Measurements from ENCODE around the gene TRIM52. TPM values are rescaled to one million over a fixed set of nuclear protein-coding genes. Genes with fewer than 3 reads are reported as not detected.

TRIM52 gene
- polyA plus RNA-seq, 1 experiment: 8.7 TPM

DNA sequence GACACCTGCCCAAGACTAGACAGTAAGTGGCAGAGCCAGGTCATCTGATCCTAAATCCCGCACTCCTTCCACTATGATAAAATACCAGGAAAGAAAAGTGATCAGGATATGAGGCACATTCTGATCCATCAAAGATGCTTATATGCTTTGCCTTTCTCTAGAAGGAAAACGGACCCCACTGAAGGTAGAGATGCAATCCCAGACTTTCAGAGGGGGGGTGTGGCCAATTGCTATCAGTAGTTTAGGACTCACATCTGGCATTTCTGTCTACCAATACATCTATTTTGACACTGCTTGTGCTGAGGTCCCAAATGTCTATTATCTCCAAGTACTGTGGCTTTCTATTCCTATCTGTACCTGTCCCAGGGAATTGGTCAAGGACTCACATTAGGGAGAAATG is 1.7 kb downstream of the TRIM52 start:
- ChIA-PET POLR2A (no interaction called here), CTCF (no interaction called here)
- Histone ChIP-seq H3K4me3 (ENCODE audit: low read depth, low read length) (peak overlapping the region; percentile 92), H3K9me3 (ENCODE audit: control insufficient read depth, insufficient read depth, low read length) (peaks cover 3% of the 10 kb centered on the region), H3K27ac (ENCODE audit: low read depth, low read length) (no peak overlapping the region), H3K27me3 (ENCODE audit: control insufficient read depth, insufficient read depth, low read length) (no peaks in the 10 kb centered on the region)
- DNase-seq (ENCODE audit: low read depth, low spot score): no peak
- TF ChIP-seq, protein P1, sequence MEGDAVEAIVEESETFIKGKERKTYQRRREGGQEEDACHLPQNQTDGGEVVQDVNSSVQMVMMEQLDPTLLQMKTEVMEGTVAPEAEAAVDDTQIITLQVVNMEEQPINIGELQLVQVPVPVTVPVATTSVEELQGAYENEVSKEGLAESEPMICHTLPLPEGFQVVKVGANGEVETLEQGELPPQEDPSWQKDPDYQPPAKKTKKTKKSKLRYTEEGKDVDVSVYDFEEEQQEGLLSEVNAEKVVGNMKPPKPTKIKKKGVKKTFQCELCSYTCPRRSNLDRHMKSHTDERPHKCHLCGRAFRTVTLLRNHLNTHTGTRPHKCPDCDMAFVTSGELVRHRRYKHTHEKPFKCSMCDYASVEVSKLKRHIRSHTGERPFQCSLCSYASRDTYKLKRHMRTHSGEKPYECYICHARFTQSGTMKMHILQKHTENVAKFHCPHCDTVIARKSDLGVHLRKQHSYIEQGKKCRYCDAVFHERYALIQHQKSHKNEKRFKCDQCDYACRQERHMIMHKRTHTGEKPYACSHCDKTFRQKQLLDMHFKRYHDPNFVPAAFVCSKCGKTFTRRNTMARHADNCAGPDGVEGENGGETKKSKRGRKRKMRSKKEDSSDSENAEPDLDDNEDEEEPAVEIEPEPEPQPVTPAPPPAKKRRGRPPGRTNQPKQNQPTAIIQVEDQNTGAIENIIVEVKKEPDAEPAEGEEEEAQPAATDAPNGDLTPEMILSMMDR (IDR thresholded peaks at IDR 0.05; ENCODE audit: low read depth, low read length): no peak

DNA sequence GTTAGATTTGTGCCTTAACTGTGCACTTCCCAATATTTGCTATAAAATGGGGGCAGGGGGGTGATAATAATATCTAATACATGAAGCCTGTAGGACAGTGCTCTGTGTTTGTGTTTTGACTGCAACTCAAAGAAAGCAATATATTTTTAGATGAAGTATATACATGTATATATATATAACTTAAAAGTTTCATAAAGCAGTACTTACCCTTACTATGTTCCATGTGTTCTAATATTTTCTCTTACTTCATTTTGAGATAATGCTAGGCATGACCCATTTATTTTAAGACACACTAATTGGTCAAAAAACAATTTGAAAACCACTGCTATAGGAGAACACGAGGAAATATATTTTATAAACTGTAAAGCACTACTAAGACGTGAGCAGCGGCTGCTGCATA is 2.4 kb downstream of the TRIM52 start:
- no peak overlapping the region for H3K27ac ChIP-seq (ENCODE audit: low read depth, low read length)
- peaks cover 3% of the 10 kb centered on the region for H3K9me3 ChIP-seq (ENCODE audit: control insufficient read depth, insufficient read depth, low read length)
- TF ChIP-seq, protein P1 (IDR thresholded peaks at IDR 0.05; ENCODE audit: low read depth, low read length): no peak
- POLR2A ChIA-PET: no interaction called here
- H3K4me3 ChIP-seq (ENCODE audit: low read depth, low read length): peak overlapping the region; percentile 92
- CTCF ChIA-PET: no interaction called here
- DNase-seq (ENCODE audit: low read depth, low spot score): no peak
- H3K27me3 ChIP-seq (ENCODE audit: control insufficient read depth, insufficient read depth, low read length): no peaks in the 10 kb centered on the region

DNA sequence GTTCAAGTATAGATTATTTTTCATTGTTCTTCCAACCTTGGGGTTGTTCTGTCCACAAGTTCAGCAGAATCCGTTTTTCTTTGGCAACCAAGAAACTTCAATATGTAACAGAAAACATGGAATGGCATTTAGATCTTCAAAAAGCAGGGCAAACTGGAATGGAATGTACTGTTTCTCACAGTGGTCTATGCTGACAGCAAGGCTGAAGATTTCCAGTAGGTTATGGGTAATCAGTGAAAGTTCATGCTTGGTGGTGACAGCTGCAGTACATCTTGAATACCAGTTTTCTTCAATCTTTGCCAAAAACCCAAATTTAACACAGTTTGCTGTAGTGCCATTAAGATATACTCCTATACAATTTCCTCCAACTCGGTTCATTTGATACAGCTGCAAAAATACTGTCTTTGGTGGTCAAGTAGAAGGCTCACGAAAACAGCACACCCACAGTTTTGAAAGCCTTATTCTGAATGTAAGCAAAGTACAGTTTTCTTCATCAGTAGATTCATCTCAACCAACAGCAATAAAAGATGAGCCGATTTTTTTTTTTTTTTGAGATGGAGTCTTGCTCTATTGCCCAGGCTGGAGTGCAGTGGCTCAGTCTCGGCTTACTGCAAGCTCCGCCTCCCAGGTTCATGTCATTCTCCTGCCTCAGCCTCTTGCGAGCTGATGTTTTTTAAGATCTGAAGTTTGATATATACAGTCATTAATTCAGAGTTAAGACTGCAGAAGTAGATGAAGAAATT is 4.9 kb downstream of the TRIM52 start:
- CTCF ChIA-PET: interaction anchor here (0.6 to 0.8 kb wide), 2 partner anchors 36 to 88 kb away, joined by 3 to 4 read pairs; no protein-coding TSS in a partner anchor
- POLR2A ChIA-PET: interaction anchor here (1.4 kb wide), 1 partner anchor 12 kb away, joined by 3 read pairs; the partner anchor contains the start of gene RACK1
- DNase-seq (ENCODE audit: low read depth, low spot score): no peak

DNA sequence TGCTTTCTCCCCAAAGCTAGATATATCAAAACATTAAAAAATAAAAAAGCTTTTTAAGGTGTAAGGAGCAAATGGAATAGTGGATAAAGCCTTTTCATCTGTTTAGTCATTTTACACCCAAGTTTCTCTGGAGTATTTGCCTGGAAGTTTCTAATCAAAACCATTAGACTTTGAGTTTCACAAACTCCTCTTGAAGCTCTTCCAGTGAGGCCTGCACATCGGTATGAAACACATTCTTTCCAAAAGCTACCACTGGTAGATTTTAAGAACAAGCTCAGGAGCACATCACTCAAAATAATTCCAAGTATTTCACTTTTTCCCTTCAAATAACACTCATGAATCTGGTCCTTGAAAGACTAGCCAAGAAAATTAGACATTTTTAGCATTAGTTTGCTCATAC is 5.7 kb downstream of the TRIM52 start:
- H3K9me3 ChIP-seq (ENCODE audit: control insufficient read depth, insufficient read depth, low read length): no peaks in the 10 kb centered on the region
- CTCF ChIA-PET: interaction anchor here (0.6 to 1.3 kb wide), 2 partner anchors 35 to 71 kb away, joined by 3 to 5 read pairs; no protein-coding TSS in a partner anchor
- H3K27me3 ChIP-seq (ENCODE audit: control insufficient read depth, insufficient read depth, low read length): no peaks in the 10 kb centered on the region
- no peak overlapping the region for H3K4me3 ChIP-seq (ENCODE audit: low read depth, low read length)
- TF ChIP-seq, protein P1 (IDR thresholded peaks at IDR 0.05; ENCODE audit: low read depth, low read length): no peak
- POLR2A ChIA-PET: no interaction called here
- no peak overlapping the region for H3K27ac ChIP-seq (ENCODE audit: low read depth, low read length)
- no peak for DNase-seq (ENCODE audit: low read depth, low spot score)

More for the DNA sequence above, 4.9 kb downstream of the TRIM52 start:
- no peaks in the 10 kb centered on the region; the same call in 1 of the 2 replicates for H3K9me3 ChIP-seq (ENCODE audit: control insufficient read depth, insufficient read depth, low read length)
- no peak overlapping the region for H3K27ac ChIP-seq (ENCODE audit: low read depth, low read length)
- H3K27me3 ChIP-seq (ENCODE audit: control insufficient read depth, insufficient read depth, low read length): no peaks in the 10 kb centered on the region
- no peak overlapping the region for H3K4me3 ChIP-seq (ENCODE audit: low read depth, low read length)
- TF ChIP-seq, protein P1 (IDR thresholded peaks at IDR 0.05; ENCODE audit: low read depth, low read length): no peak

DNA sequence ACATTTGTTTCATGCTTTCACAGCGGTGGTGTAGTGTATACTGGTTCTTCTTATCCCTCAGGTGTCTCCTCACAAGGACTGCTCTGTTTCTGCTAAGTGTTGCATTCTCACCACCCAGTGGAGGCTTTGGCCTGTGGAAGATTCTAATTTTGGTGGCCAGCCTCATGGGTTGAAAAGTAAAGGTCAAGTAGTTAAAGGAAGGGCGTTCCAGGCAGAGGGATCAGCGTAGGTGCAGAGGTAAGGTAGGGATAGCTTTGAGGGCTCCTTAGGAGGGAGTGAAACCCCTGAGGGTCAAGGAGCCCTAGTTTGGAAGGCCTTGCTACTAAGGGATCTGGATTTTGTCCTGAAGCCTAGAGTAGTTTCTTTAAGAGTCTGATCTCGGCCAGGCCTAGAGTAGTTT is 12.7 kb downstream of the TRIM52 start:
- ChIA-PET CTCF (no interaction called here), POLR2A (no interaction called here)
- H3K27ac ChIP-seq (ENCODE audit: low read depth, low read length): no peak overlapping the region
- TF ChIP-seq, protein P1 (IDR thresholded peaks at IDR 0.05; ENCODE audit: low read depth, low read length): no peak
- no peak for DNase-seq (ENCODE audit: low read depth, low spot score)
- no peaks in the 10 kb centered on the region; the same call in 1 of the 2 replicates for H3K9me3 ChIP-seq (ENCODE audit: control insufficient read depth, insufficient read depth, low read length)
- H3K27me3 ChIP-seq (ENCODE audit: control insufficient read depth, insufficient read depth, low read length): no peaks in the 10 kb centered on the region
- H3K4me3 ChIP-seq (ENCODE audit: low read depth, low read length): peak overlapping the region; percentile 91
